Measurements from ENCODE around the gene B3GALT5.

Gene B3GALT5

GRCh38 chr21:39707316-39707715, 94.6 kb downstream of the B3GALT5 start:
- DNase-seq: no peak

GRCh38 chr21:39710866-39711265, 98.1 kb downstream of the B3GALT5 start:
- DNase-seq: no peak

GRCh38 chr21:39712273-39712672, 99.5 kb downstream of the B3GALT5 start:
- DNase-seq: no peak

- DNase-seq: peak; percentile 28
Observed at GRCh38 chr21:39712976-39713375, 100.2 kb downstream of the B3GALT5 start.

- no peak for DNase-seq
Observed at GRCh38 chr21:39713905-39714304, 101.2 kb downstream of the B3GALT5 start.

GRCh38 chr21:39714331-39714730, 101.6 kb downstream of the B3GALT5 start:
- DNase-seq: no peak

- DNase-seq: peak; percentile 30
Observed at GRCh38 chr21:39715804-39716397, 103.2 kb downstream of the B3GALT5 start.

GRCh38 chr21:39720126-39720778, 107.5 kb downstream of the B3GALT5 start:
- DNase-seq: no peak

GRCh38 chr21:39721885-39722284, 109.1 kb downstream of the B3GALT5 start:
- no peak for DNase-seq
